ENCODE measurements around the gene DCT. TPM values are rescaled to one million over a fixed set of nuclear protein-coding genes. Genes with fewer than 3 reads are reported as not detected.
A peak's percentile ranks its signal among the peaks of the same experiment; 100 is the strongest.

DCT gene
- total RNA-seq, 1 donor from 2014 or later: not detected

GRCh38 chr13:94399812-94400211 is 79.7 kb downstream of the DCT start:
- Histone ChIP-seq H3K36me3 (peaks cover 0 to 3% of the 10 kb centered on the region in 2 donors), H3K9me3 (no peaks in the 10 kb centered on the region), H3K4me1 (no peaks in the 10 kb centered on the region), H3K4me3 (no peak overlapping the region), H3K27ac (no peak overlapping the region), H3K27me3 (no peaks in the 10 kb centered on the region)
- TF ChIP-seq CTCF (IDR thresholded peaks at IDR 0.05): no peak
- intact Hi-C loops (cut with DNase I): no loop called here
- no peak for DNase-seq (ENCODE audit: low spot score in 2 of 2)

GRCh38 chr13:94395860-94396259 is 83.6 kb downstream of the DCT start:
- H3K27me3 ChIP-seq: no peaks in the 10 kb centered on the region
- no peak for TF ChIP-seq CTCF (IDR thresholded peaks at IDR 0.05)
- DNase-seq (ENCODE audit: low spot score in 2 of 2): no peak
- H3K4me1 ChIP-seq: no peaks in the 10 kb centered on the region
- H3K9me3 ChIP-seq: no peaks in the 10 kb centered on the region
- H3K36me3 ChIP-seq: peaks cover 0 to 3% of the 10 kb centered on the region in 2 donors
- intact Hi-C loops (cut with DNase I): no loop called here
- no peak overlapping the region for H3K4me3 ChIP-seq
- no peak overlapping the region for H3K27ac ChIP-seq

- no peak overlapping the region for H3K27ac ChIP-seq
- no peaks in the 10 kb centered on the region for H3K9me3 ChIP-seq
- no peak for DNase-seq (ENCODE audit: low spot score in 2 of 2)
- no peaks in the 10 kb centered on the region for H3K27me3 ChIP-seq
- no peak overlapping the region for H3K4me3 ChIP-seq
- H3K36me3 ChIP-seq: no peaks in the 10 kb centered on the region
- intact Hi-C loops (cut with DNase I): no loop called here
- no peaks in the 10 kb centered on the region for H3K4me1 ChIP-seq
- no peak for TF ChIP-seq CTCF (IDR thresholded peaks at IDR 0.05)
Observed at GRCh38 chr13:94394723-94395122, 84.8 kb downstream of the DCT start.

GRCh38 chr13:94390881-94391280 is 88.6 kb downstream of the DCT start:
- no peak for TF ChIP-seq CTCF (IDR thresholded peaks at IDR 0.05)
- Histone ChIP-seq H3K9me3 (no peaks in the 10 kb centered on the region), H3K4me1 (no peaks in the 10 kb centered on the region), H3K27me3 (no peaks in the 10 kb centered on the region), H3K27ac (no peak overlapping the region), H3K36me3 (no peaks in the 10 kb centered on the region), H3K4me3 (no peak overlapping the region)
- DNase-seq (ENCODE audit: low spot score in 2 of 2): no peak
- intact Hi-C loops (cut with DNase I): no loop called here

- peak overlapping the region in 1 of 2 donors; percentile 27 for H3K27ac ChIP-seq
- no peaks in the 10 kb centered on the region for H3K36me3 ChIP-seq
Observed at GRCh38 chr13:94389604-94390351, 89.7 kb downstream of the DCT start.

More at GRCh38 chr13:94389604-94390351, 89.7 kb downstream of the DCT start:
- no peaks in the 10 kb centered on the region for H3K27me3 ChIP-seq
- H3K4me3 ChIP-seq: no peak overlapping the region
- intact Hi-C loops (cut with DNase I): no loop called here
- TF ChIP-seq CTCF (IDR thresholded peaks at IDR 0.05): no peak
- H3K9me3 ChIP-seq: no peaks in the 10 kb centered on the region
- no peaks in the 10 kb centered on the region for H3K4me1 ChIP-seq
- DNase-seq (ENCODE audit: low spot score in 2 of 2): no peak

All from ascending aorta (tissue), 2 donors.